H9 (cell line): ENCODE data around the gene SKIC8. TPM values are rescaled to one million over a fixed set of nuclear protein-coding genes. Genes with fewer than 3 reads are reported as not detected.

ENCODE experiments used
- DNase-seq: peaks from one replicate; pipeline ENCODE4 v3.0.0-alpha.2; 2017
- H2AFZ ChIP-seq: one replicate; pipeline ENCODE4 v1.6.1; 2013; ENCODE audit warnings: mild to moderate bottlenecking, low read length, control low read depth, moderate library complexity
- H2AK5ac ChIP-seq: 2 replicates; pipeline ENCODE4 v1.6.1; 2013; ENCODE audit warnings: low read length, control low read depth, mixed read lengths; ENCODE audit not compliant: insufficient read length
- H2BK120ac ChIP-seq: one replicate; pipeline ENCODE4 v1.6.1; 2013; ENCODE audit warnings: low read depth, mild to moderate bottlenecking, low read length, control low read depth, inconsistent platforms; ENCODE audit not compliant: poor library complexity, severe bottlenecking
- H2BK12ac ChIP-seq: 2 replicates; pipeline ENCODE4 v1.6.1; 2013; ENCODE audit warnings: low read length, control low read depth, mixed read lengths, low read depth; ENCODE audit not compliant: insufficient read length
- H2BK15ac ChIP-seq: 2 replicates; pipeline ENCODE4 v1.6.1; 2013; ENCODE audit warnings: low read depth, low read length, control low read depth
- H2BK20ac ChIP-seq: one replicate; pipeline ENCODE4 v1.6.1; 2013; ENCODE audit warnings: low read depth, mild to moderate bottlenecking, low read length, control low read depth, inconsistent platforms; ENCODE audit not compliant: poor library complexity, severe bottlenecking
- H2BK5ac ChIP-seq: 2 replicates; pipeline ENCODE4 v1.6.1; 2013; ENCODE audit warnings: low read length, control low read depth, mixed read lengths; ENCODE audit not compliant: insufficient read length
- H3K14ac ChIP-seq: 2 replicates; pipeline ENCODE4 v1.6.1; 2013; ENCODE audit warnings: low read length, control low read depth; ENCODE audit not compliant: insufficient read depth
- H3K18ac ChIP-seq: 2 replicates; pipeline ENCODE4 v1.6.1; 2013; ENCODE audit warnings: low read depth, mild to moderate bottlenecking, mixed read lengths, low read length, control low read depth; ENCODE audit not compliant: insufficient read length
- H3K23ac ChIP-seq: 2 replicates; pipeline ENCODE4 v1.6.1; 2013; ENCODE audit warnings: low read length, control low read depth, mixed read lengths, low read depth; ENCODE audit not compliant: insufficient read length
- H3K23me2 ChIP-seq: 2 replicates; pipeline ENCODE4 v1.6.1; 2013; ENCODE audit warnings: low read depth, mild to moderate bottlenecking, mixed read lengths, low read length, control low read depth; ENCODE audit not compliant: insufficient read length, poor library complexity, severe bottlenecking
- H3K27ac ChIP-seq: 2 replicates; pipeline ENCODE4 v1.5.1; 2013; ENCODE audit warnings: low read length, control low read depth, mixed read lengths, low read depth; ENCODE audit not compliant: insufficient read length
- H3K27me3 ChIP-seq: 2 replicates; pipeline ENCODE4 v1.6.1; 2013; ENCODE audit warnings: low read length, control low read depth, inconsistent platforms; ENCODE audit not compliant: insufficient read depth
- H3K4ac ChIP-seq: 2 replicates; pipeline ENCODE4 v1.6.1; 2013; ENCODE audit warnings: low read depth, mild to moderate bottlenecking, control low read depth, inconsistent platforms, low read length, moderate library complexity
- H3K4me1 ChIP-seq: 2 replicates; pipeline ENCODE4 v1.6.1; 2013; ENCODE audit warnings: low read length, control low read depth, inconsistent platforms; ENCODE audit not compliant: insufficient read depth
- H3K4me2 ChIP-seq: 2 replicates; pipeline ENCODE4 v1.6.1; 2013; ENCODE audit warnings: low read length, control low read depth, mixed read lengths; ENCODE audit not compliant: insufficient read length, insufficient read depth
- H3K56ac ChIP-seq: 2 replicates; pipeline ENCODE4 v1.6.1; 2013; ENCODE audit warnings: low read depth, mild to moderate bottlenecking, mixed read lengths, low read length, control low read depth; ENCODE audit not compliant: insufficient read length
- H3K79me1 ChIP-seq: 2 replicates; pipeline ENCODE4 v1.6.1; 2013; ENCODE audit warnings: low read depth, mild to moderate bottlenecking, moderate library complexity, low read length, control low read depth, inconsistent platforms; ENCODE audit not compliant: insufficient read depth, poor library complexity, severe bottlenecking
- H3K79me2 ChIP-seq: 2 replicates; pipeline ENCODE4 v1.6.1; 2013; ENCODE audit warnings: low read length, control low read depth, inconsistent platforms; ENCODE audit not compliant: insufficient read depth
- H3K9ac ChIP-seq: 2 replicates; pipeline ENCODE4 v1.6.1; 2013; ENCODE audit warnings: low read length, control low read depth, mixed read lengths; ENCODE audit not compliant: insufficient read length; ENCODE audit errors: extremely low read depth
- H3K9me3 ChIP-seq: one replicate; pipeline ENCODE4 v1.6.1; 2013; ENCODE audit warnings: low read depth, low read length, inconsistent platforms; ENCODE audit not compliant: control insufficient read depth
- H3T11ph ChIP-seq: one replicate; pipeline ENCODE4 v1.6.1; 2013; ENCODE audit warnings: mild to moderate bottlenecking, low read length, control low read depth, inconsistent platforms
- H4K20me1 ChIP-seq: one replicate; pipeline ENCODE4 v1.6.1; 2013; ENCODE audit not compliant: control insufficient read depth, insufficient read length, insufficient read depth
- H4K5ac ChIP-seq: 2 replicates; pipeline ENCODE4 v1.6.1; 2013; ENCODE audit warnings: low read depth, mild to moderate bottlenecking, mixed read lengths, low read length, control low read depth; ENCODE audit not compliant: insufficient read length
- H4K8ac ChIP-seq: replicated peaks from 2 replicates; pipeline ENCODE4 v1.6.1; 2013; ENCODE audit warnings: low read length, control low read depth, mixed read lengths, low read depth; ENCODE audit not compliant: insufficient read length
- H4K91ac ChIP-seq: 2 replicates; pipeline ENCODE4 v1.6.1; 2013; ENCODE audit warnings: low read depth, mild to moderate bottlenecking, moderate library complexity, mixed read lengths, low read length, control low read depth; ENCODE audit not compliant: insufficient read length
- H3K27ac Mint-ChIP-seq, 3 experiments: 2 replicates in 2 of 3; 3 replicates in 1 of 3; pipeline ENCODE4 v1.8.0; 2020 to 2021; ENCODE audit warnings: mixed read lengths in 3 of 3, mild to moderate bottlenecking in 1 of 3, moderate library complexity in 1 of 3
- H3K27me3 Mint-ChIP-seq: 2 replicates; pipeline ENCODE4 v1.8.0; 2021; ENCODE audit warnings: low read depth, mild to moderate bottlenecking, moderate library complexity, mixed read lengths
- H3K36me3 Mint-ChIP-seq, 3 experiments: 2 replicates in 2 of 3; 3 replicates in 1 of 3; pipeline ENCODE4 v1.8.0; 2020 to 2021; ENCODE audit warnings: low read depth in 3 of 3, mixed read lengths in 3 of 3; ENCODE audit not compliant: insufficient read depth in 1 of 3
- H3K4me1 Mint-ChIP-seq, 2 experiments: 2 replicates each; pipeline ENCODE4 v1.8.0; 2020; ENCODE audit warnings: mixed read lengths in 2 of 2
- H3K4me3 Mint-ChIP-seq, 2 experiments: 2 replicates in 1 of 2; 3 replicates in 1 of 2; pipeline ENCODE4 v1.8.0; 2020 to 2021; ENCODE audit warnings: mild to moderate bottlenecking in 2 of 2, mixed read lengths in 2 of 2, moderate library complexity in 1 of 2
- H3K9me3 Mint-ChIP-seq, 2 experiments: 2 replicates in 1 of 2; 3 replicates in 1 of 2; pipeline ENCODE4 v1.8.0; 2020; ENCODE audit warnings: mild to moderate bottlenecking in 2 of 2, mixed read lengths in 2 of 2, moderate library complexity in 1 of 2
- WGBS: extraction: QIAGEN DNeasy Blood & Tissue Kit; methylation state at CpG from one replicate; pipeline ENCODE4 v1.1.7; 2013; ENCODE audit warnings: missing lambda C conversion rate, low lambda C conversion rate, mixed read lengths; ENCODE audit not compliant: insufficient read length; ENCODE audit errors: extremely low coverage; 5-methylcytosine and 5-hydroxymethylcytosine counted together
- total RNA-seq: library from RNA; stranded (reverse); gene quantifications from 2 replicates; pipeline ENCODE4 v1.2.1, GENCODE V29; 2021
- TF ChIP-seq, protein P1 (sequence below): fragments of 200-600 bp; sonication (generic); conservative IDR thresholded peaks from 3 replicates; pipeline ENCODE4 v1.8.0; 2021; ENCODE audit warnings: antibody characterized with exemption, mild to moderate bottlenecking

Gene SKIC8
- total RNA-seq, 1 experiment from 2014 or later: 45.6 TPM

DNA sequence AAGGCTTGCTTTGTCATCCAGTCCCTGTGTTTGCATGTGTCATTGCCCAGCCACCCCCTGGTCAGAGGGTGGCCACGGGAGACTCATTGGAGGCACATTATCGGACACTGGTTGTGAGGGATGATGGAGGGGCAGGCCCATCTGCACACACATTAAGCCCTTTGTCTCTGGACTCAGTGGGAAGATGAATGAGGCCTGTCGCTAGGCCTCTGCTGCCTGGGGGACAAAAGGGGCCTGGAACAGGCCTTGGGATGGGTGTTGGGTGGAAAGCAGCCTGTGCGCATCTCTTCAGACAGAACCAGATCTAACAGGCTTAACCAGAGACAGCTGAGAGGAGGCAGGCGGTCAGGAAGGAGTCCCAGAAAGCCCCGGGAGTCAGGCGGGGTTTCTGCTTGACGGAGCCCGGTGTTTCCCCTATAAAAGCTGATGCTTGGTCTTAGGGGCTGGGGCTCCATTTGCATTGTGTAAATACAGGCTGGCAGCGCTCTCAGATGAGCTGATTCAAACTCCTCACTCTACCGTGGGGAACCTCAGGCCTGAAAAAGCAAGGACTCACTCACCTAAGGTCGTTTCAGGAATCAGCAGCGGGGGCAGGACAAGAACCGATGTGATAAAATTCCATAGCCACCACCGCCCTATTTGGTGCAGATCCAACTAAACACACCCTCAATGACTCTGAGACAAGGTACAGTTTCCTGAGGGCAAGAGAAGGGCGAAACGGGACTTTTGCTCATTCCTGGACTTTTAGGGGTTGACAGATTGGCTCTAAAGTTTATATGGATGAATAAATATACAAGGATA is 17.1 kb upstream of the SKIC8 start:
- Histone ChIP-seq H3K56ac (no peak overlapping the region), H3K4me2 (no peak overlapping the region), H2AK5ac (no peak overlapping the region), H3K23ac (no peak overlapping the region), H2BK12ac (no peak overlapping the region), H4K91ac (no peak overlapping the region), H2BK20ac (no peak overlapping the region), H3K27ac (no peak overlapping the region), H3K4ac (no peak overlapping the region), H3K27me3 (no peaks in the 10 kb centered on the region), H3K18ac (no peak overlapping the region), H3K79me2 (no peaks in the 10 kb centered on the region), H2BK120ac (no peak overlapping the region), H2AFZ (no peak overlapping the region), H3K14ac (peak overlapping the region; percentile 41; the same call in 1 of the 2 replicates), H2BK5ac (no peak overlapping the region), H3K9me3 (no peaks in the 10 kb centered on the region), H3K4me1 (peaks cover 4% of the 10 kb centered on the region; the same call in 1 of the 2 replicates), H3T11ph (no peak overlapping the region), H4K20me1 (no peaks in the 10 kb centered on the region), H3K9ac (no peak overlapping the region), H3K79me1 (no peaks in the 10 kb centered on the region), H4K8ac (no peak overlapping the region), H3K23me2 (no peaks in the 10 kb centered on the region), H4K5ac (no peak overlapping the region), H2BK15ac (no peak overlapping the region)
- WGBS: no CpG with 5 or more reads among the region's 17 CpGs
- Mint-ChIP-seq H3K4me3 (peak overlapping the region in 1 of 2 experiments; percentile 16; a peak in 1 of 5 replicates), H3K36me3 (no peaks in the 10 kb centered on the region), H3K9me3 (no peaks in the 10 kb centered on the region; a peak in 1 of 5 replicates), H3K27ac (peak overlapping the region; percentile 87 to 94 (median 93)), H3K27me3 (peaks cover 2% of the 10 kb centered on the region; the same call in 1 of the 2 replicates), H3K4me1 (peaks cover 37 to 54% of the 10 kb centered on the region in 2 experiments)
- peak; percentile 54 for DNase-seq
- TF ChIP-seq, protein P1, sequence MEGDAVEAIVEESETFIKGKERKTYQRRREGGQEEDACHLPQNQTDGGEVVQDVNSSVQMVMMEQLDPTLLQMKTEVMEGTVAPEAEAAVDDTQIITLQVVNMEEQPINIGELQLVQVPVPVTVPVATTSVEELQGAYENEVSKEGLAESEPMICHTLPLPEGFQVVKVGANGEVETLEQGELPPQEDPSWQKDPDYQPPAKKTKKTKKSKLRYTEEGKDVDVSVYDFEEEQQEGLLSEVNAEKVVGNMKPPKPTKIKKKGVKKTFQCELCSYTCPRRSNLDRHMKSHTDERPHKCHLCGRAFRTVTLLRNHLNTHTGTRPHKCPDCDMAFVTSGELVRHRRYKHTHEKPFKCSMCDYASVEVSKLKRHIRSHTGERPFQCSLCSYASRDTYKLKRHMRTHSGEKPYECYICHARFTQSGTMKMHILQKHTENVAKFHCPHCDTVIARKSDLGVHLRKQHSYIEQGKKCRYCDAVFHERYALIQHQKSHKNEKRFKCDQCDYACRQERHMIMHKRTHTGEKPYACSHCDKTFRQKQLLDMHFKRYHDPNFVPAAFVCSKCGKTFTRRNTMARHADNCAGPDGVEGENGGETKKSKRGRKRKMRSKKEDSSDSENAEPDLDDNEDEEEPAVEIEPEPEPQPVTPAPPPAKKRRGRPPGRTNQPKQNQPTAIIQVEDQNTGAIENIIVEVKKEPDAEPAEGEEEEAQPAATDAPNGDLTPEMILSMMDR: no peak
